ENCODE data around the gene SNX20.

SNX20 gene

GRCh38 chr16:50668368-50669008, 12.6 kb downstream of the SNX20 start:
- TF ChIP-seq CTCF (IDR thresholded peaks at IDR 0.05; ENCODE audit: control insufficient read depth, insufficient read depth, low read depth, low read length, missing control alignments) = no peak
- DNase-seq (ENCODE audit: low read depth) = no peak
- H3K4me3 ChIP-seq (ENCODE audit: control insufficient read depth, low read depth, low read length) = no peak overlapping the region

GRCh38 chr16:50667497-50668367, 13.4 kb downstream of the SNX20 start:
- DNase-seq (ENCODE audit: low read depth) = no peak
- no peak overlapping the region for H3K4me3 ChIP-seq (ENCODE audit: control insufficient read depth, low read depth, low read length)
- TF ChIP-seq CTCF (IDR thresholded peaks at IDR 0.05; ENCODE audit: control insufficient read depth, insufficient read depth, low read depth, low read length, missing control alignments) = peak; percentile 17

- no peak for DNase-seq (ENCODE audit: low read depth)
- no peak for TF ChIP-seq CTCF (IDR thresholded peaks at IDR 0.05; ENCODE audit: control insufficient read depth, insufficient read depth, low read depth, low read length, missing control alignments)
- no peak overlapping the region for H3K4me3 ChIP-seq (ENCODE audit: control insufficient read depth, low read depth, low read length)
Observed at GRCh38 chr16:50666658-50667496, 14.2 kb downstream of the SNX20 start.

GRCh38 chr16:50665128-50665878, 15.8 kb downstream of the SNX20 start:
- peak; percentile 87 for TF ChIP-seq CTCF (IDR thresholded peaks at IDR 0.05; ENCODE audit: control insufficient read depth, insufficient read depth, low read depth, low read length, missing control alignments)
- H3K4me3 ChIP-seq (ENCODE audit: control insufficient read depth, low read depth, low read length) = peak overlapping the region; percentile 41
- DNase-seq (ENCODE audit: low read depth) = peak; percentile 10

DNA sequence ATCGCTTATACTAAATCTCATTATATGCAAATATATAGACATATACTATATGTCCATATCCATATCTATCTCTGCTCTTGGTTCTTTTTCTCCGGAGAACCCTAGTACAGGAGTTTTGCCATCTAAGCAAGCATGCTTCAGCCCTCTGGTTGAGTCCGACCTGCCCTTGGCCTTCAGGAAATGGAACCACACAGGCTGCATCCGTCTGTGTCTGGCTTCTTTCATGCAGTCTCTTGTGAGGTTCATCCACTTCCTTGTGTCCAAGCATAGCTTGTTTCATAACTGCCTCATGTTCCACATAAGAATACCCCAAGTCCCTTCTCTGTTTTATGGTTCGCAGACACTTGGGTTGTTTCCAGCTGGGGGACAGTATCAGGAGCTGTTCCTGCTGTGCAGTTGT, 16.8 kb downstream of the SNX20 start:
- H3K4me3 ChIP-seq (ENCODE audit: control insufficient read depth, low read depth, low read length) = no peak overlapping the region
- no peak for DNase-seq (ENCODE audit: low read depth)
- TF ChIP-seq CTCF (IDR thresholded peaks at IDR 0.05; ENCODE audit: control insufficient read depth, insufficient read depth, low read depth, low read length, missing control alignments) = no peak

All from AG09309 (cell line).